Measurements from ENCODE around the gene MTHFD1L. TPM values are rescaled to one million over a fixed set of nuclear protein-coding genes. Genes with fewer than 3 reads are reported as not detected.

Gene MTHFD1L
- total RNA-seq, 4 donors from 2014 or later = 2.5 to 7.1 (median 4.2) TPM

GRCh38 chr6:150900049-150900448, 34.5 kb downstream of the MTHFD1L start:
- no peaks in the 10 kb centered on the region for H3K27me3 ChIP-seq
- 88% methylated on average over 3 of the region's 3 CpGs for WGBS
- intact Hi-C loops (cut with DNase I) = no loop called here
- peaks cover 0 to 4% (median 0%) of the 10 kb centered on the region in 4 donors for H3K36me3 ChIP-seq
- peaks cover 2 to 5% (median 3%) of the 10 kb centered on the region in 4 donors for H3K4me1 ChIP-seq
- TF ChIP-seq CTCF (IDR thresholded peaks at IDR 0.05) (no peak), POLR2AphosphoS5 (IDR thresholded peaks at IDR 0.05) (no peak), EP300 (IDR thresholded peaks at IDR 0.05) (no peak), POLR2A (IDR thresholded peaks at IDR 0.05; ENCODE audit: low read depth) (no peak)
- no peak overlapping the region for H3K27ac ChIP-seq (replicated peaks in 1 of 4)
- no peak for DNase-seq (ENCODE audit: extremely low spot score)
- no peaks in the 10 kb centered on the region for H3K9me3 ChIP-seq
- H3K4me3 ChIP-seq = no peak overlapping the region

GRCh38 chr6:150902142-150902776, 36.8 kb downstream of the MTHFD1L start:
- Histone ChIP-seq H3K9me3 (no peaks in the 10 kb centered on the region), H3K4me3 (no peak overlapping the region), H3K4me1 (peaks cover 0 to 5% (median 2%) of the 10 kb centered on the region in 4 donors), H3K27ac (replicated peaks in 1 of 4) (no peak overlapping the region), H3K36me3 (peaks cover 0 to 3% (median 0%) of the 10 kb centered on the region in 4 donors), H3K27me3 (no peaks in the 10 kb centered on the region)
- DNase-seq (ENCODE audit: extremely low spot score) = no peak
- 67% methylated on average over 3 of the region's 3 CpGs for WGBS
- no peak for TF ChIP-seq CTCF (IDR thresholded peaks at IDR 0.05)
- TF ChIP-seq POLR2A (IDR thresholded peaks at IDR 0.05; ENCODE audit: low read depth) = no peak
- no peak for TF ChIP-seq POLR2AphosphoS5 (IDR thresholded peaks at IDR 0.05)
- TF ChIP-seq EP300 (IDR thresholded peaks at IDR 0.05) = no peak
- intact Hi-C loops (cut with DNase I) = no loop called here

- intact Hi-C loops (cut with DNase I) = no loop called here
- TF ChIP-seq EP300 (IDR thresholded peaks at IDR 0.05) (no peak), POLR2AphosphoS5 (IDR thresholded peaks at IDR 0.05) (no peak), CTCF (IDR thresholded peaks at IDR 0.05) (no peak), POLR2A (IDR thresholded peaks at IDR 0.05; ENCODE audit: low read depth) (no peak)
- no peaks in the 10 kb centered on the region for H3K27me3 ChIP-seq
- no peak overlapping the region for H3K4me3 ChIP-seq
- no peaks in the 10 kb centered on the region for H3K9me3 ChIP-seq
- no peak overlapping the region for H3K27ac ChIP-seq (replicated peaks in 1 of 4)
- H3K4me1 ChIP-seq = peaks cover 0 to 5% (median 2%) of the 10 kb centered on the region in 4 donors
- 89% methylated on average over 6 of the region's 6 CpGs for WGBS
- H3K36me3 ChIP-seq = no peaks in the 10 kb centered on the region
- DNase-seq (ENCODE audit: extremely low spot score) = no peak
Measured at GRCh38 chr6:150905769-150906168, 40.3 kb downstream of the MTHFD1L start.

- intact Hi-C loops (cut with DNase I) = no loop called here
- H3K27ac ChIP-seq (replicated peaks in 1 of 4) = no peak overlapping the region
- H3K36me3 ChIP-seq = no peaks in the 10 kb centered on the region
- no peak for TF ChIP-seq POLR2AphosphoS5 (IDR thresholded peaks at IDR 0.05)
- TF ChIP-seq CTCF (IDR thresholded peaks at IDR 0.05) = no peak
- no peak for TF ChIP-seq EP300 (IDR thresholded peaks at IDR 0.05)
- TF ChIP-seq POLR2A (IDR thresholded peaks at IDR 0.05; ENCODE audit: low read depth) = no peak
- DNase-seq (ENCODE audit: extremely low spot score) = no peak
- peaks cover 0 to 5% (median 2%) of the 10 kb centered on the region in 4 donors for H3K4me1 ChIP-seq
- 54% methylated on average over 1 of the region's 1 CpG for WGBS
- H3K27me3 ChIP-seq = no peaks in the 10 kb centered on the region
- no peak overlapping the region for H3K4me3 ChIP-seq
- H3K9me3 ChIP-seq = no peaks in the 10 kb centered on the region
Measured at GRCh38 chr6:150906641-150907326, 41.3 kb downstream of the MTHFD1L start.
